Activated T-cell treated with anti-CD3 and anti-CD28 coated beads for 1 hour (primary cell): ENCODE data around the gene MARS1.
"Not testable (repeated sequence)": the region's sequence is repeated elsewhere in the genome, so short reads cannot be mapped to it uniquely, and the experiment has no call there.

Source experiments
- DNase-seq: peaks from one replicate; pipeline ENCODE4 v3.0.0-alpha.2; 2020; ENCODE audit warnings: low read depth

MARS1 gene

GRCh38 chr12:57550641-57551549 is 63.0 kb downstream of the MARS1 start:
- DNase-seq: no peak

DNA sequence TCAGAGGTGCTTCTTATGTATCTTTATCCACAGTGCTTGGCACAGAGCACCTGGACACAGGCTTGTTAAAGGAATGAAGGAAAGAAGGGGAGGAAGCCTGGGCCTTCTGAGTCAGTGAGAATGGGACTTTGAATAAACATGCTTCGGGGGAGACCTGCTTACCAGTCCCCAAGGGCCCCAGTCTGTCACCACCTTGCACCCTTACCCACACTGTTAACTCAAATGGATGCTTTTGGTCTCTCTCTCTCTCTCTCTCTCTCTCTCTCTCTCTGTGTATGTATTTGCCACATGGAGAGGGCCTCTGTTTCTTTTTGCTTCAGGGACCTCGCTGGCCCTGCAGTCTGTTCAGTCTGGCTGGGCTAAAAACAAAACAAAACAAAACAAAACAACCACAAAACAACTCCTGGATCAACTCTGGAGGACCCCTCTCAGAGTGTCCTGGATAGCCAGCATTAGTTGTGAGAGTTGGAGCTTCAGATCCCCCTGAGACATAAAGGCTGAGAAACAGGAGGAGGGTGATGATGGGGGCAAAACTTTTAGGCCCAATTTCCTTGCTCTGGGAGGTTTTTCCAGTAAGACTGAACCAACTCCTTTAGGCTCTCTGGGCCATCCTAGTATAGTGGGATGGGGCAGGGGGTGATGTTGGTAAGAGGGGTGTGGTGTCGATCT is 63.9 kb downstream of the MARS1 start:
- DNase-seq: no peak

- no peak for DNase-seq
Measured at GRCh38 chr12:57552306-57552651, 64.4 kb downstream of the MARS1 start.

DNA sequence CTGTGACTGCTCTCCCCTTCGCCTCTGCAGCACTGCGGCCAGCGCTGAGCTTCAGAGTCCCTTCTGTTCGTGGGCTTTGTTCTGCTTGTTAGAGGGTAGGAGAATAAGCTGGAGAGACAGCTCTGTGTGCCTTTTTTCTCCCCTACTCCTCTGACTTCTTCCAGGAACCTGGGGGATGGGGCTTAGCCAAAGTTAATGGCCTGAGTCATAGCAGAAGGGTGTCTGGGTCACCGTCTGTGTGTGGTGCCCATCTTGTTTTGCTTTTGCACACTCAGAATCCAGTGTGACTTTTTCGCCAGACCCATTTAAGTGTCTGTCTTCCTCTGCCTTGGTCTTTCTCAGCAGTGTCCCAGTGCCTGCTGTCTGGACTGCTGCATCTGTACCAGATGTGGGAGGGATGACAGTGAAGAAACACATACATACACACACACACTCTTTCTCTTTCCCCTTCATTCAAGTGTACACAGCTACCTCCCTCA is 65.0 kb downstream of the MARS1 start:
- no peak for DNase-seq

GRCh38 chr12:57553343-57554202 is 65.7 kb downstream of the MARS1 start:
- DNase-seq: no peak

DNA sequence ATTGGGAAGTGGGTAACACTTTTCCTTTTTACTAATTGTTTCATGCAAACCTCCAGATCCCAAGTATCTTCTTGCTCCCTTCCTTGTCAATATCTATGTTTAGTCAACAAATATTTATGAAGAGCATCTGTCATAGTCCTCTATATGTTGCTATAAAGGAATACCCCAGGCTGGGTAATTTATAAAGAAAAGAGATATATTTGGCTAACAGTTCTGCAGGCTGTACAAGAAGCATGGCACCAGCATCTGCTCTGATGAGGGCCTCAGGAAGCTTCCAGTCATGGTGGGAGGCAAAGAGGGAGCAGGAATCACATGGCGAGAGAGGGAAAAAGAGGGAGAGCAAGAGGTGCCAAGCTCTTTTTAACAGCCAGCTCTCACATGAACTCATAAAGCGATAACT is 66.6 kb downstream of the MARS1 start:
- DNase-seq: no peak

DNA sequence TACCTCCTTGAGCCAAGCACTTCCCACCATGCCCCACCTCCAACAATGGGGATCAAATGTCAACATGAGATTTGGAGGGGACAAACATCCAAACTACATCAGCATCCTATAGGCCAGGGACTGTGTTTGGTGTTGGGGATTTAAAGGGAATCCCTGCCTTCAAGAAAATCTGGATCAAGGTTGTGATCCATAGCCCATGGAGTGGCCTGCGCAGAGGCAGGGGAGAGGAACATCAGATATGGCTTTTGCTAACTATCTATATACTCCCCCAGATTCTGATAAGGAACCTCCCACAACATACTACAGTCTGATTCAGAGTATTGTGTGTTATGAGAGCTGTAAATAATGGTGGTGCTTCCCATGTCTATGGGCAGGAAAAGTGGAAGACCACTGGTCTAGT is 67.0 kb downstream of the MARS1 start:
- no peak for DNase-seq

DNA sequence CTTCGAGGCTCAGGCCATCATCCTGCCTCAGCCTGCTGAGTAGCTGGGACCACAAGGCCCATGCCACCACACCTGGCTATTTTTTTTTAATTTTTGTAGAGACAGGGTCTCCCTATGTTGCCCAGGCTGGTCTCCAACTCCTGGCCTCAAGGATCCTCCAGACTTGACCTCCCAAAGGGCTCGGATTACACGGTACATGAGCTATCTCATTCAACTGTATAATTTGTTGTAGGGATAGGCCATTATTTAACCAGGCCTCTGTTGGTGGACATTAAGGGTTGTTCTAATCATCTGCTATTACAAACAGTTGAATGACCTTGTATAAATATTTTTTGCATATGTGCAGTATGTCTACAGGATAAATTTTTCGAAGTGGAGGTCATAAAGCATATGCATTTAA is 71.0 kb downstream of the MARS1 start:
- no peak for DNase-seq

GRCh38 chr12:57560516-57560915 is 72.6 kb downstream of the MARS1 start:
- no peak for DNase-seq

DNA sequence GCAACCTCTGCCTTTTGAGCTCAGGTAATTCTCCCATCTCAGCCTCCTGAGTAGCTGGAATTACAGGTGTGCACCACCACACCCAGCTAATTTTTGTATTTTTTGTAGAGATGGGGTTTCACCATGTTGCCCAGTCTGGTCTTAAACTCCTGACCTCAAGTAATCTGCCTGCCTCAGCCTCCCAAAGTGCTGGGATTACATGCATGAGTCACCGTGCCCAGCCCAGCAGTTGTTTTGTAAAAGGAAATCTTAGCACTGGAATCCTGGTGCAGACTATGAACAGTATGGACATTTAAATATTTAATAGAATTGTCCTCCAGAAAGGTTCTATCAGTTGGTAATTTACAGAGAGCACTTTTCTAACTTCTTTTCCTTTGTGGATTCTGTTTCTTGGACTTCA is 73.2 kb downstream of the MARS1 start:
- DNase-seq: not testable (repeated sequence)

DNA sequence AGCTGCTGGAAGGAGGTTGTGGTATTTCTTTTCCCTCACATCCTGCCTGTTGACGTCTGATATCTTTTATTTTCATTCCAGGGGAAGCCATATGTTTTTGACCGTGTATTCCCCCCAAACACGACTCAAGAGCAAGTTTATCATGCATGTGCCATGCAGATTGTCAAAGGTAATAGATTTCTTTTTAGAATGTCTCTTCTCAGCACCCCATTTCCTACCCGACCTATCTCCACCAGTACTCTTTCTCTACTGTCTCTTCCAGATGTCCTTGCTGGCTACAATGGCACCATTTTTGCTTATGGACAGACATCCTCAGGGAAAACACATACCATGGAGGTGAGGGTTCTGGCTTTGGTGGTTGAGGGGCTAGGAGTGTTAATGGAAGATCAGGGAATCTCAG is 75.5 kb downstream of the MARS1 start:
- no peak for DNase-seq

GRCh38 chr12:57564178-57564740 is 76.4 kb downstream of the MARS1 start:
- no peak for DNase-seq
